HG02943 (cell line): Measurements from ENCODE around the gene MAX.

Source experiments
- ATAC-seq: cut with Tn5 transposase; IDR thresholded peaks from one replicate; pipeline ENCODE4 v1.9.1; 2021; ENCODE audit warnings: mild to moderate bottlenecking, low read depth, moderate library complexity; ENCODE audit not compliant: unreplicated experiment

MAX gene, protein sequence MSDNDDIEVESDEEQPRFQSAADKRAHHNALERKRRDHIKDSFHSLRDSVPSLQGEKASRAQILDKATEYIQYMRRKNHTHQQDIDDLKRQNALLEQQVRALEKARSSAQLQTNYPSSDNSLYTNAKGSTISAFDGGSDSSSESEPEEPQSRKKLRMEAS

GRCh38 chr14:65102441-65103149 lies at the start of gene MAX:
TSS of gene MAX (minus strand) at chr14:65102517. CDS start at chr14:65102339, 178 bp downstream.
- peak; percentile 86 for ATAC-seq

- ATAC-seq = no peak
Observed at GRCh38 chr14:65151609-65151956, 49.3 kb upstream of the MAX start.

DNA sequence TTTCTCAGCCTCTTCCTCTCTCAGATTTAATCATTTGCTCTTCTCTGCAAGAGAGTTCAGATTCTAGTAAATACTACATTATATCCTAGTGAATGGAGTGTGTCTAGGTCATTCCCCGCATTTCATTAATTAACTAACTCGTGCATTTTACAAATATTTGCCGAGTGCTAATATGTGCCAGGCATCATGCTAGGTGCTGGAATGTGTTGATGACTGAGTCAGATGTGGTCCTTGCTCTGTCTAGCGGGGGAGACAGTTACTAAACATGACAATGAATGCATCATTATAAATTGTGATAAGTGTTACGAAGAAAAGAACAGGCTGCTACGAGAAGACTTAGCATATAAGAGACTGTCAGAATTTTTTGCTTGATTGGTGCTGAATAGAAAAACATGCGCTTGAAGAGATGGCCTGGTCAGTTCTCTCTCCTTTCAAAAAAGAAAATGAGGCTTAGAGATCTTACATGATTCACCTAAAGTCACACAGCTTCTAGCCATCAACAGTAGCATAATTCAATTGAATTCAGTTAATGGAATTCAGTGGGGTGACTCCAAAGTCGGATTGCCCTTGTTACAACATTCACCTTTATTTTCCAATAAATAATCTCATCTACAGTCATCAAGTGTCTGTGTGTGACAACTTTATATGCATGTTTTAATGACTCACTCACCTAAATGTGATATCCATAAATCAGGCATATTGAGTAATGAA lies 48.7 kb upstream of the MAX start:
- ATAC-seq = no peak

- ATAC-seq = no peak
Observed at GRCh38 chr14:65149116-65149515, 46.8 kb upstream of the MAX start.

- no peak for ATAC-seq
Observed at GRCh38 chr14:65144170-65144569, 41.9 kb upstream of the MAX start.

DNA sequence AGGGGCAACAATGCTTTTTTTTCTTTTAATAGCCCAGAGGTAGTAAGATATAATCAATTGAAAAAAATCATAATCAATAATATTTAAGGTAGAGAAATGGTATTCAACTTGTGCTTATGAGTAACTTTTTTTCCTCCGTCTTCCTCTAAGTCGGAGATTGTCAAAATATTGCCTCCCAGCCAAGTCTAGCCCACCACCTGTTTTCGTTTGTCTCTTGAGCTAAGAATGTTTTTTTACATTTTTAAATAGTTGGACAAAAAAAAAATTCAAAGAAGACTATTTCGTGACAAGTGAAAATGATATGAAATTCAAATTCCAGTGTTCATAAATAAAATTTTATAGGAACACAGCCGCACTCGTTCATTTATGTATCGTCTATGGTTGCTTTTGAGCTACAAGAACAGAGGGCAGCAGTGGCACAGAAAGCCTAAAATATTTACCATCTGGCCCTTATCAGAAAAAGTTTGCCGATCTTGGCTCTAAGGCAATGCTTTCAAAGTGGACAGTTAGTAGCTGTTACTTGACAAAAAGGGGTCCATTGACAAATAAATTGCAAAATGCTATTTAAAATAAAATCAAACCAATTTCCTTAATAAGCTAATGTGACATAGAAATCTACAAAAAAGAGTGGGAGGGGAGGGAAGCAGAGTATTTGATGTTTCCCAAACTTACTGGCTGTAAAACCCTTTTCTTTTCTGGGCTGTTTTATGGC lies 40.8 kb upstream of the MAX start:
- ATAC-seq = no peak

DNA sequence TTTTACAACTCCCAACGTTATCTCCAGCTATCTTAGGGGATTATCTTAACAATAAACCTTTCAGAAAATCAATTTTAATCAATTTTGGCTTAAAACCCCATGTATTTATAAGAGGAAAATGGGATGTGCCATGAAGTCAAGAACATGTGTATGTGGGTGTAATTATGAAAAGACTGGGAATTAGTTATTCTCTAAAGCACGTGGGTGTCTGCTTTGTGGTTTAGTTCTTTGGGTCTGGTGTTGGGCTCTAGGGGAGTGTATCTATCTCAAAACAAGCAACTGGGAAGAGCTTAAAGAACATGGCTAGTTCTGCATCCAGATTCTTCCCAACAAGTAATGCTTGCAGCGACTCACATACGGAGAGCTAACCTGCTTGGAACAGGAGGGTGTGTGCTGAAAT lies 40.1 kb upstream of the MAX start:
- no peak for ATAC-seq

- ATAC-seq = no peak
Observed at GRCh38 chr14:65141523-65141922, 39.2 kb upstream of the MAX start.

DNA sequence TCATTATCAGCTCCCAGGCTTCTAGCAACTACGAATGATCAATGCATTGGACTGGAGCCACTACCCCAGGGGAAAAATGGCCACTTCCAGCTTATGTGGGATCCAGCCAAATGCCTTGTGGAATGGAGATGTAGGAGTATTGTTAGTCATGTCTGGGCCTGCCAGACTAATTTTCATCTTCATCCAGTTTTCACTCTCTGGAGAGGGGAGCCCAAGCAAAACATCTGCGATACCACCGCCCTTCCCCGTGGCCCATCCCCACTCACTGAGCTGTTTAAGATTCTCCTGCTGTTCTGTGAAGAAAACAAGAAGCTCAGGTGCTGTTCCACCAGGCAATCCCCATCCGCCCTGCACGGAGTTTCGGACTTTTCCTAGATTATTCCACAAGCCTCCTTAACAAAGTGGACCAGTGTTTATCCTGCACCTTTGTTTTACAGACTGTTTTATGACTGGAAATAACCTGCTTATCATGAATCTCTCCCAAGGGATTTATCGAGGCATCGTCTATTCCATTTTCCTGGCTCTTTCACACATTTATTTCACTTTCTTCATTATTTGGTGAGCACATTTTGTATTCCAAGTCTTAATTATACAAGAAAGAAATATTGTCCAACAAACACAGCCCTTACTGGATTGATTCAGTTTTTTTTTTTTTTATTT lies 35.5 kb upstream of the MAX start:
- no peak for ATAC-seq

GRCh38 chr14:65134651-65135579 lies 32.6 kb upstream of the MAX start:
- no peak for ATAC-seq

DNA sequence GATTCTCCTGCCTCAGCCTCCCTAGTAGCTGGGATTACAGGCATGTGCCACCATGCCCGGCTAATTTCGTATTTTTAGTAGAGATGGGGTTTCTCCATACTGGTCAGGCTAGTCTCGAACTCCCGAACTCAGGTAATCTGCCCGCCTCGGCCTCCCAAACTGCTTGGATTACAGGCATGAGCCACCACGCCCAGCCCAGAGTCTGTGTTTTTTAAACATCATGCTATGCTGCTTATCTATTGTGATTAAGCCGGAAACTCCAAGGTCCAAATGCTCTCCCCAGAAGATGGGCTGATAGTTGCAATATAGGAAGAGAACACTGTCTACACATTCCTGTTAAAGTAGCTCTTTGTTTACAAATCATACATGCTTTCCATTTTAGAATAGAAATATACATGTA lies 30.5 kb upstream of the MAX start:
- no peak for ATAC-seq

GRCh38 chr14:65131301-65131701 lies 29.0 kb upstream of the MAX start:
- ATAC-seq = no peak

DNA sequence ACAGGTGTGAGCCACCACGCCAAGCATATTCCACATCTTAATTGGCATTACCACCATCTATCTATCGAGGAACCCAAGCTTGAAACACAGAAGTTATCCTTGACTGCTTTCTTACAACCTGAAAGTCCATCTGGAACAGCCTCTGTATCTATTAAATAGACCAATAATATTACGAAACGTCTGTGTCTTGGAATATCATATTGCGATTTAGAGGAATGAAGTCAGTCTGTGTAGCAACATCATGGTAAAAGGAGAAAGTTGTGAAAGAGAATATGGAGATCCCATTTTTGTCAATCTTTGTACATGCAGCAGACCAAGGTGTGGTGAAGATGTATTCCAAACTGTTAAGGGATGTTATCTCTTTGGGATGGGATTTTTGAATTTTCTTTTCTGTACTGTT lies 25.8 kb upstream of the MAX start:
- ATAC-seq = no peak

- ATAC-seq = no peak
Observed at GRCh38 chr14:65117769-65118745, 15.7 kb upstream of the MAX start.

GRCh38 chr14:65115615-65116014 lies 13.3 kb upstream of the MAX start:
- ATAC-seq = no peak

DNA sequence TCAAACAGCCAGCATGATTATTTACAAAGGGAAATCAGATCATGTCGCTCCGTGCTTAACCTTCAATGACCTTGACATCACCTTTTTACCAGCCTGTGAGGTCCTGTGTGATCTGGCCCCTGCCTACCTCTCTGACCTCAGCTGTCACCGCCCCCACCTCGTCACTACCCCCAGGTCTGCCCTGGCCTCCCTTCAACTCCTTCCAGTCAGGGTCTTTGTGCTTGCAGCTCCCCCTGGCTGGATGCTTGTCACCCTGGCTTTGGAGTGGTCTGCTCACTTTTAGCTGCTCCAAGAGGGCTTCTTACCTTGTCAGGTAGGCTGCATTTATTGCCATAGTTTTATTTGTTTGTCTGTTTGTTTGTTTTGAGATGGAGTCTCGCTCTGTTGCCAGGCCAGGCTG lies 8.2 kb upstream of the MAX start:
- ATAC-seq = no peak

DNA sequence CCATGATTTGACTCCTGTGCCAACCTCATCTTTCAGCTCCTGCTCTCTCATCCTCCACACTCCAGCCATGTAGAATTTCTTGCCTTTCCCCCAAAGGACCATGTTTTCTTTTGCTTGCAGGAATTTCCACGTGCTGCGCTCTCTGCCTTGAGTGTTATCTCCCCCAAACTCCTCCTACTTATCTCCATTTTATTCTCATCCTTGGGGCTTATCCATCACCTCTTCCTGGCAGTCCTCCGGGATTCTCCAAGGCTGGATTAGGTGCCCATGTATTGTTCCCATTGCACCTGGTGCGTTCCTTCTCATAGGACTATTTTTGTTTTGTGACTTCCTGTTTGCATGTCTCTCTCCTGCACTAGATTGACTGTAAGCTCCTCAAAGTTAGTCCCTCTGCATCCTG lies 7.0 kb upstream of the MAX start:
- no peak for ATAC-seq

DNA sequence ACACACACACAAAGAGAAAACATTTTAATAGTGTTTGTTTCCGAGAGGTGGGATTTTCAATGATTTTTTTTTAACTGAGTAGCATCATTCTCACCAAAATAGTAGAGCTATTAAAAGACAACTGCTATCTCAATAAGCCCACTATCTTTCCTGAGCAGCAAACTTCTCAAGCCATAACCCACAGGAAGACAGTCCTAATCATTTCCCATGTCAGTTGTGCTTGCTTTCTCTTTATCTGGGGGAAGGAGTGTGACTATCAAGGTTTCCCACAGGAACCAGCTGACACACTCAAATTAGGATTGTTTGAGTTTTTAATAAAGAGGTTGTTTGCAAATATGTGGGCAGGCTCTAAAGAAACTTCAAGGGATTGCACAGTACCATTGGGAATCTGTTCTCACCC lies 4.9 kb upstream of the MAX start:
- no peak for ATAC-seq

DNA sequence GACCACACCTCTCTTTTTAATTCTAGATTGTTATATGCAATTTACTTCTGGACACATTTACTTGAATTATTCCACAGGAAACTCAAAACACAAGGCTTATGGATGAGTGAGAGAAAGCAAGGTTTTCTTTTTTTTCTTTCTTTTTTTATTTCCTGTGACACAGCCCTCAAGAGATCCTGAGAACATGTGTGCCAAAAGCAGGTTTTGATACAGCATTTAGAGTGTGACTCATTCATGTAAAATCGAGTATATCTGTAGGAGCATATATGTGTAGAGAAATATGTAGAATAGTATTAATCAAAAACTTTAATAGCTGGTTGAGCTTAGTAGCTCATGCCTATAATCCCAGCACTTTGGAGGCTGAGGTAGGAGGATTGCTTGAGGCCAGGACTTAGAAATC lies 4.4 kb upstream of the MAX start:
- ATAC-seq = no peak
